Occipital lobe (tissue), 2 donors: ENCODE data around the gene ZFYVE16. TPM values are rescaled to one million over a fixed set of nuclear protein-coding genes. Genes with fewer than 3 reads are reported as not detected.
"Not testable (repeated sequence)": the region's sequence is repeated elsewhere in the genome, so short reads cannot be mapped to it uniquely, and the experiment has no call there.

Source experiments
- DNase-seq: peaks from one replicate; lab custom pipeline; 2025; lab: John Stamatoyannopoulos, UW
- total RNA-seq: library from RNA; depleted of rRNA; stranded (reverse); fragments of >200 nt; gene quantifications from one replicate; pipeline ENCODE4 v1.2.3, GENCODE V29; 2014

ZFYVE16 gene
- total RNA-seq = 57.1 TPM

- DNase-seq = peak; percentile 95
Observed at GRCh38 chr5:80407735-80408483, at the start of gene ZFYVE16. Gene ZFYVE16 (plus strand): TSS chr5:80408064. CDS start chr5:80434148, 26,084 bp downstream.

GRCh38 chr5:80360914-80361444 is 46.9 kb upstream of the ZFYVE16 start:
- no peak for DNase-seq

GRCh38 chr5:80364892-80365291 is 43.0 kb upstream of the ZFYVE16 start:
- no peak for DNase-seq

- no peak for DNase-seq
Observed at GRCh38 chr5:80368661-80369480, 39.0 kb upstream of the ZFYVE16 start.

- no peak for DNase-seq
Observed at GRCh38 chr5:80369521-80369920, 38.3 kb upstream of the ZFYVE16 start.

GRCh38 chr5:80370390-80370789 is 37.5 kb upstream of the ZFYVE16 start:
- no peak for DNase-seq

- DNase-seq = no peak
Observed at GRCh38 chr5:80372780-80373179, 35.1 kb upstream of the ZFYVE16 start.

- no peak for DNase-seq
Observed at GRCh38 chr5:80374188-80374587, 33.7 kb upstream of the ZFYVE16 start.

GRCh38 chr5:80376557-80376956 is 31.3 kb upstream of the ZFYVE16 start:
- DNase-seq = no peak

GRCh38 chr5:80382488-80382887 is 25.4 kb upstream of the ZFYVE16 start:
- DNase-seq = no peak

- DNase-seq = no peak
Observed at GRCh38 chr5:80387063-80387768, 20.6 kb upstream of the ZFYVE16 start.

- DNase-seq = no peak
Observed at GRCh38 chr5:80389580-80389979, 18.3 kb upstream of the ZFYVE16 start.

GRCh38 chr5:80390413-80390812 is 17.5 kb upstream of the ZFYVE16 start:
- not testable (repeated sequence) for DNase-seq

- not testable (repeated sequence) for DNase-seq
Observed at GRCh38 chr5:80391267-80391666, 16.6 kb upstream of the ZFYVE16 start.

GRCh38 chr5:80399526-80400239 is 8.2 kb upstream of the ZFYVE16 start:
- no peak for DNase-seq

- not testable (repeated sequence) for DNase-seq
Observed at GRCh38 chr5:80400368-80400767, 7.5 kb upstream of the ZFYVE16 start.

GRCh38 chr5:80403782-80404181 is 4.1 kb upstream of the ZFYVE16 start:
- no peak for DNase-seq

GRCh38 chr5:80406980-80407734 is 707 bp upstream of the ZFYVE16 start:
- DNase-seq = no peak

GRCh38 chr5:80408484-80409366 is 861 bp downstream of the ZFYVE16 start:
- DNase-seq = no peak
